KG1 (cell line): ENCODE data around the gene CEP250.

Experiments used
- DNase-seq: peaks from one replicate; lab custom pipeline; 2025; lab: John Stamatoyannopoulos, UW

Gene CEP250

DNA sequence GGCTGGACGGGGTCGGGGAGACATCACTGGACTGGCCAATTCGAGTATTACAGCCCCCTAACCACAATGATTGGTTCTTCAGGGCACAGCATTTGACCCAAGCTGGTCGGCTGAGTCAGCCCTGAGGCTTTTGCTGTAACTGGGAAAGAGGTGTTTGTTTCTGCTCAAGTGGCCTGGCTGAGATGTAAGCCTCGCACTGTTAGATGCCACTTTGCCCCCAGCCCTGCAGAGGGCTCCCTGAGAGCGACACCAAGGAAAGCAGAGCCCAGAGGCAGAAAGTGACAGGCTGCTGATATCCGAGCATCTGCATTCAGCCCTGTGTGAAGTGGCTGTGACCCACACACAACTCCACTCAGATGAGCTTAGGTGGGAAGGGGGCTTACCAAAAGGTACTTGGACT lies 105.9 kb downstream of the CEP250 start:
- DNase-seq = no peak

- no peak for DNase-seq
Measured at GRCh38 chr20:35561671-35562070, 106.3 kb downstream of the CEP250 start.

DNA sequence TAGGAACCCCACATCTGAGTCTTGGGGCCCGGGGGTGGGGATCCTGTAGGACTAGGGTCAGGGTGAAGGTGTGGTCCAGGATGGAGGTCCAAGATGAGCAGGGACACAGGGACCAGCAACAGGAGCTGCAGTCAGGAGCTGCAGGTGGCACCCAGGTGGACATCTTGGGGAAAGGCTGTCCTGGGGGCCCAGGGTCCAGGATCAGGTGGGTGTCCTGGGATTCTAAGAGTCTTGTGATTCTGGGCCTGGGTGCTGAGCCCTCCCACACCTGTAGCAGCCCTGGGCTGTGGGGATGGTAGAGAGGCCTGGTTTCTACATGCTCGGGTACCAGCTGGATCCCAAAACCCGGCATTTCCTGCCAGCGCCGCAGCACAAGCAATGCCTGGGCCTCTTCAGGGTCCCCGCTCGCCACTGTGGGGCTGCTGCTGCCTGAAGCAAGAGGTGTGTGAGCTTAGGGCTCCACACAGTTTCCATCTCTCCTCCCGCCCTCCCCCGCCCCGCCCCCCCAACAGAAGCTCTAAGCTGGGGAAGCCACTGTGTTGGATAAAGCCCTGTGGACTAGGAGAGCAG lies 107.2 kb downstream of the CEP250 start:
- no peak for DNase-seq

DNA sequence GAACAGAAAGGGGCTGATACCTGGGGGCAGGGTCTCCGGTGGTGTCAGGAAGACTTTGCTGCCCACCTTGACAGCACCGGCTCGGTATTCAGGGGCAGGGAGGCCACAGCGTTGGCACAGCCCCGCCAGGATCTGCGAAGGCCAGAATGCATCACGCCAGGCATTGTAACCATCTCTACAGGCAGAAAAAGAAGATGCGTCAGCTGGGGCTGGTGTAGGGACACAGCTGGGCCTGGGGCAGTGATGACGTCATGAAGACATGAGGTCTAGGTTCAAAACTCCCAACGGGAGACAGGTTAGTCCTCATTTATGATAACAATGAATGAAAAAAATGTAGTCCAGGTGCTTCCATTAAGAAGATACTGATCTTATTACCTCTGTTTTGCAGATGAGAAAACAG lies 108.4 kb downstream of the CEP250 start:
- no peak for DNase-seq

- no peak for DNase-seq
Measured at GRCh38 chr20:35564905-35565304, 109.5 kb downstream of the CEP250 start.

GRCh38 chr20:35568645-35569044 lies 113.2 kb downstream of the CEP250 start:
- no peak for DNase-seq
